H9 (cell line): ENCODE results near the gene CCDC187. TPM values are rescaled to one million over a fixed set of nuclear protein-coding genes. Genes with fewer than 3 reads are reported as not detected.
A peak's percentile ranks its signal among the peaks of the same experiment; 100 is the strongest.

ENCODE experiments used
- DNase-seq: peaks from one replicate; pipeline ENCODE4 v3.0.0-alpha.2; 2017
- H2AFZ ChIP-seq: one replicate; pipeline ENCODE4 v1.6.1; 2013; ENCODE audit warnings: mild to moderate bottlenecking, low read length, control low read depth, moderate library complexity
- H2AK5ac ChIP-seq: 2 replicates; pipeline ENCODE4 v1.6.1; 2013; ENCODE audit warnings: low read length, control low read depth, mixed read lengths; ENCODE audit not compliant: insufficient read length
- H2BK120ac ChIP-seq: one replicate; pipeline ENCODE4 v1.6.1; 2013; ENCODE audit warnings: low read depth, mild to moderate bottlenecking, low read length, control low read depth, inconsistent platforms; ENCODE audit not compliant: poor library complexity, severe bottlenecking
- H2BK12ac ChIP-seq: 2 replicates; pipeline ENCODE4 v1.6.1; 2013; ENCODE audit warnings: low read length, control low read depth, mixed read lengths, low read depth; ENCODE audit not compliant: insufficient read length
- H2BK15ac ChIP-seq: 2 replicates; pipeline ENCODE4 v1.6.1; 2013; ENCODE audit warnings: low read depth, low read length, control low read depth
- H2BK20ac ChIP-seq: one replicate; pipeline ENCODE4 v1.6.1; 2013; ENCODE audit warnings: low read depth, mild to moderate bottlenecking, low read length, control low read depth, inconsistent platforms; ENCODE audit not compliant: poor library complexity, severe bottlenecking
- H2BK5ac ChIP-seq: 2 replicates; pipeline ENCODE4 v1.6.1; 2013; ENCODE audit warnings: low read length, control low read depth, mixed read lengths; ENCODE audit not compliant: insufficient read length
- H3K14ac ChIP-seq: 2 replicates; pipeline ENCODE4 v1.6.1; 2013; ENCODE audit warnings: low read length, control low read depth; ENCODE audit not compliant: insufficient read depth
- H3K18ac ChIP-seq: 2 replicates; pipeline ENCODE4 v1.6.1; 2013; ENCODE audit warnings: low read depth, mild to moderate bottlenecking, mixed read lengths, low read length, control low read depth; ENCODE audit not compliant: insufficient read length
- H3K23ac ChIP-seq: 2 replicates; pipeline ENCODE4 v1.6.1; 2013; ENCODE audit warnings: low read length, control low read depth, mixed read lengths, low read depth; ENCODE audit not compliant: insufficient read length
- H3K23me2 ChIP-seq: 2 replicates; pipeline ENCODE4 v1.6.1; 2013; ENCODE audit warnings: low read depth, mild to moderate bottlenecking, mixed read lengths, low read length, control low read depth; ENCODE audit not compliant: insufficient read length, poor library complexity, severe bottlenecking
- H3K27ac ChIP-seq: 2 replicates; pipeline ENCODE4 v1.5.1; 2013; ENCODE audit warnings: low read length, control low read depth, mixed read lengths, low read depth; ENCODE audit not compliant: insufficient read length
- H3K27me3 ChIP-seq: 2 replicates; pipeline ENCODE4 v1.6.1; 2013; ENCODE audit warnings: low read length, control low read depth, inconsistent platforms; ENCODE audit not compliant: insufficient read depth
- H3K4ac ChIP-seq: 2 replicates; pipeline ENCODE4 v1.6.1; 2013; ENCODE audit warnings: low read depth, mild to moderate bottlenecking, control low read depth, inconsistent platforms, low read length, moderate library complexity
- H3K4me1 ChIP-seq: 2 replicates; pipeline ENCODE4 v1.6.1; 2013; ENCODE audit warnings: low read length, control low read depth, inconsistent platforms; ENCODE audit not compliant: insufficient read depth
- H3K4me2 ChIP-seq: 2 replicates; pipeline ENCODE4 v1.6.1; 2013; ENCODE audit warnings: low read length, control low read depth, mixed read lengths; ENCODE audit not compliant: insufficient read length, insufficient read depth
- H3K56ac ChIP-seq: 2 replicates; pipeline ENCODE4 v1.6.1; 2013; ENCODE audit warnings: low read depth, mild to moderate bottlenecking, mixed read lengths, low read length, control low read depth; ENCODE audit not compliant: insufficient read length
- H3K79me1 ChIP-seq: 2 replicates; pipeline ENCODE4 v1.6.1; 2013; ENCODE audit warnings: low read depth, mild to moderate bottlenecking, moderate library complexity, low read length, control low read depth, inconsistent platforms; ENCODE audit not compliant: insufficient read depth, poor library complexity, severe bottlenecking
- H3K79me2 ChIP-seq: 2 replicates; pipeline ENCODE4 v1.6.1; 2013; ENCODE audit warnings: low read length, control low read depth, inconsistent platforms; ENCODE audit not compliant: insufficient read depth
- H3K9ac ChIP-seq: 2 replicates; pipeline ENCODE4 v1.6.1; 2013; ENCODE audit warnings: low read length, control low read depth, mixed read lengths; ENCODE audit not compliant: insufficient read length; ENCODE audit errors: extremely low read depth
- H3K9me3 ChIP-seq: one replicate; pipeline ENCODE4 v1.6.1; 2013; ENCODE audit warnings: low read depth, low read length, inconsistent platforms; ENCODE audit not compliant: control insufficient read depth
- H3T11ph ChIP-seq: one replicate; pipeline ENCODE4 v1.6.1; 2013; ENCODE audit warnings: mild to moderate bottlenecking, low read length, control low read depth, inconsistent platforms
- H4K20me1 ChIP-seq: one replicate; pipeline ENCODE4 v1.6.1; 2013; ENCODE audit not compliant: control insufficient read depth, insufficient read length, insufficient read depth
- H4K5ac ChIP-seq: 2 replicates; pipeline ENCODE4 v1.6.1; 2013; ENCODE audit warnings: low read depth, mild to moderate bottlenecking, mixed read lengths, low read length, control low read depth; ENCODE audit not compliant: insufficient read length
- H4K8ac ChIP-seq: replicated peaks from 2 replicates; pipeline ENCODE4 v1.6.1; 2013; ENCODE audit warnings: low read length, control low read depth, mixed read lengths, low read depth; ENCODE audit not compliant: insufficient read length
- H4K91ac ChIP-seq: 2 replicates; pipeline ENCODE4 v1.6.1; 2013; ENCODE audit warnings: low read depth, mild to moderate bottlenecking, moderate library complexity, mixed read lengths, low read length, control low read depth; ENCODE audit not compliant: insufficient read length
- H3K27ac Mint-ChIP-seq, 3 experiments: 2 replicates in 2 of 3; 3 replicates in 1 of 3; pipeline ENCODE4 v1.8.0; 2020 to 2021; ENCODE audit warnings: mixed read lengths in 3 of 3, mild to moderate bottlenecking in 1 of 3, moderate library complexity in 1 of 3
- H3K27me3 Mint-ChIP-seq: 2 replicates; pipeline ENCODE4 v1.8.0; 2021; ENCODE audit warnings: low read depth, mild to moderate bottlenecking, moderate library complexity, mixed read lengths
- H3K36me3 Mint-ChIP-seq, 3 experiments: 2 replicates in 2 of 3; 3 replicates in 1 of 3; pipeline ENCODE4 v1.8.0; 2020 to 2021; ENCODE audit warnings: low read depth in 3 of 3, mixed read lengths in 3 of 3; ENCODE audit not compliant: insufficient read depth in 1 of 3
- H3K4me1 Mint-ChIP-seq, 2 experiments: 2 replicates each; pipeline ENCODE4 v1.8.0; 2020; ENCODE audit warnings: mixed read lengths in 2 of 2
- H3K4me3 Mint-ChIP-seq, 2 experiments: 2 replicates in 1 of 2; 3 replicates in 1 of 2; pipeline ENCODE4 v1.8.0; 2020 to 2021; ENCODE audit warnings: mild to moderate bottlenecking in 2 of 2, mixed read lengths in 2 of 2, moderate library complexity in 1 of 2
- H3K9me3 Mint-ChIP-seq, 2 experiments: 2 replicates in 1 of 2; 3 replicates in 1 of 2; pipeline ENCODE4 v1.8.0; 2020; ENCODE audit warnings: mild to moderate bottlenecking in 2 of 2, mixed read lengths in 2 of 2, moderate library complexity in 1 of 2
- WGBS: extraction: QIAGEN DNeasy Blood & Tissue Kit; methylation state at CpG from one replicate; pipeline ENCODE4 v1.1.7; 2013; ENCODE audit warnings: missing lambda C conversion rate, low lambda C conversion rate, mixed read lengths; ENCODE audit not compliant: insufficient read length; ENCODE audit errors: extremely low coverage; 5-methylcytosine and 5-hydroxymethylcytosine counted together
- total RNA-seq: library from RNA; stranded (reverse); gene quantifications from 2 replicates; pipeline ENCODE4 v1.2.1, GENCODE V29; 2021
- TF ChIP-seq, protein P1 (sequence below): fragments of 200-600 bp; sonication (generic); conservative IDR thresholded peaks from 3 replicates; pipeline ENCODE4 v1.8.0; 2021; ENCODE audit warnings: antibody characterized with exemption, mild to moderate bottlenecking

Gene CCDC187
- total RNA-seq, 1 experiment from 2014 or later = 0.07 TPM

DNA sequence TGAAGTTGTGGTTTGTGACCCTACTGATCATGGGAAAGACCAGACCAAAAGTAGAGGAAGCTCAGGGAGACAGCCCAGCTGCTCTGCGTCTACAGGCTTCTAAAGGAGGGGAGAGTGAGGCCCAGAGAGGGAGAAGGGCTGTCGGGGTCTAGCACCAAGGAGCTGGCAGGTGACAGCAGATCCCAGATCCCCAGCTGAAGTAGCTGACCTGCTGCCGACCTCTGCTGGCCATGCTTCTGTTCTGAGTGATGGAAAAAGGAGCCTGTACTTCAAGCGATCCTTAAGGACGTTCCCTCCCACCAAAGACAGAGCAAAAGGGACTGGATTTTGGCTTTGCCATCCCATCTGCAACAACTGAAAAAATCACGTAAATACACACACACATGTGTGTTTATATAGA, 35.6 kb downstream of the CCDC187 start:
- peak; percentile 66 for DNase-seq
- Histone ChIP-seq H3K9me3 (no peaks in the 10 kb centered on the region), H3K79me1 (no peaks in the 10 kb centered on the region), H3T11ph (no peak overlapping the region), H2BK15ac (no peak overlapping the region), H3K4ac (no peak overlapping the region), H3K23ac (no peak overlapping the region), H4K8ac (no peak overlapping the region), H4K5ac (no peak overlapping the region), H3K14ac (no peak overlapping the region), H3K27ac (no peak overlapping the region), H3K27me3 (no peaks in the 10 kb centered on the region), H3K9ac (no peak overlapping the region), H2AFZ (no peak overlapping the region), H2BK12ac (no peak overlapping the region), H2BK120ac (no peak overlapping the region), H3K56ac (no peak overlapping the region), H3K4me1 (no peaks in the 10 kb centered on the region), H4K91ac (no peak overlapping the region), H2BK20ac (no peak overlapping the region), H4K20me1 (no peaks in the 10 kb centered on the region), H2BK5ac (no peak overlapping the region), H2AK5ac (no peak overlapping the region), H3K79me2 (no peaks in the 10 kb centered on the region), H3K18ac (no peak overlapping the region), H3K23me2 (peaks cover 5% of the 10 kb centered on the region), H3K4me2 (no peak overlapping the region)
- no peaks in the 10 kb centered on the region for H3K9me3 Mint-ChIP-seq
- H3K4me1 Mint-ChIP-seq = peaks cover 14 to 32% of the 10 kb centered on the region in 2 experiments
- no CpG with 5 or more reads among the region's 6 CpGs for WGBS
- H3K27ac Mint-ChIP-seq = peak overlapping the region in 1 of 3 experiments; percentile 62; a peak in 1 of 7 replicates
- no peaks in the 10 kb centered on the region for H3K36me3 Mint-ChIP-seq
- TF ChIP-seq, protein P1, sequence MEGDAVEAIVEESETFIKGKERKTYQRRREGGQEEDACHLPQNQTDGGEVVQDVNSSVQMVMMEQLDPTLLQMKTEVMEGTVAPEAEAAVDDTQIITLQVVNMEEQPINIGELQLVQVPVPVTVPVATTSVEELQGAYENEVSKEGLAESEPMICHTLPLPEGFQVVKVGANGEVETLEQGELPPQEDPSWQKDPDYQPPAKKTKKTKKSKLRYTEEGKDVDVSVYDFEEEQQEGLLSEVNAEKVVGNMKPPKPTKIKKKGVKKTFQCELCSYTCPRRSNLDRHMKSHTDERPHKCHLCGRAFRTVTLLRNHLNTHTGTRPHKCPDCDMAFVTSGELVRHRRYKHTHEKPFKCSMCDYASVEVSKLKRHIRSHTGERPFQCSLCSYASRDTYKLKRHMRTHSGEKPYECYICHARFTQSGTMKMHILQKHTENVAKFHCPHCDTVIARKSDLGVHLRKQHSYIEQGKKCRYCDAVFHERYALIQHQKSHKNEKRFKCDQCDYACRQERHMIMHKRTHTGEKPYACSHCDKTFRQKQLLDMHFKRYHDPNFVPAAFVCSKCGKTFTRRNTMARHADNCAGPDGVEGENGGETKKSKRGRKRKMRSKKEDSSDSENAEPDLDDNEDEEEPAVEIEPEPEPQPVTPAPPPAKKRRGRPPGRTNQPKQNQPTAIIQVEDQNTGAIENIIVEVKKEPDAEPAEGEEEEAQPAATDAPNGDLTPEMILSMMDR = peak; percentile 44
- H3K4me3 Mint-ChIP-seq = peak overlapping the region; percentile 67 to 77
- peaks cover 14% of the 10 kb centered on the region for H3K27me3 Mint-ChIP-seq
